ENCODE measurements around the gene MYLK4. TPM values are rescaled to one million over a fixed set of nuclear protein-coding genes. Genes with fewer than 3 reads are reported as not detected.

The MYLK4 gene
- total RNA-seq, 1 donor: 0.43 TPM

- H3K4me3 ChIP-seq (ENCODE audit: low read depth, low read length): no peak overlapping the region
- no peak for TF ChIP-seq CTCF (IDR thresholded peaks at IDR 0.05; ENCODE audit: insufficient read depth, low read depth, low read length)
- DNase-seq (ENCODE audit: low read depth): no peak
These were observed 18.1 kb downstream of the MYLK4 start for GRCh38 chr6:2732503-2733089.

GRCh38 chr6:2731281-2731909 lies 19.3 kb downstream of the MYLK4 start:
- no peak overlapping the region for H3K4me3 ChIP-seq (ENCODE audit: low read depth, low read length)
- no peak for DNase-seq (ENCODE audit: low read depth)
- TF ChIP-seq CTCF (IDR thresholded peaks at IDR 0.05; ENCODE audit: insufficient read depth, low read depth, low read length): no peak

GRCh38 chr6:2730353-2731107 lies 20.2 kb downstream of the MYLK4 start:
- no peak for TF ChIP-seq CTCF (IDR thresholded peaks at IDR 0.05; ENCODE audit: insufficient read depth, low read depth, low read length)
- DNase-seq (ENCODE audit: low read depth): no peak
- H3K4me3 ChIP-seq (ENCODE audit: low read depth, low read length): no peak overlapping the region

- H3K4me3 ChIP-seq (ENCODE audit: low read depth, low read length): no peak overlapping the region
- no peak for TF ChIP-seq CTCF (IDR thresholded peaks at IDR 0.05; ENCODE audit: insufficient read depth, low read depth, low read length)
- DNase-seq (ENCODE audit: low read depth): no peak
These were observed 20.8 kb downstream of the MYLK4 start for GRCh38 chr6:2729921-2730320.

- no peak overlapping the region for H3K4me3 ChIP-seq (ENCODE audit: low read depth, low read length)
- TF ChIP-seq CTCF (IDR thresholded peaks at IDR 0.05; ENCODE audit: insufficient read depth, low read depth, low read length): no peak
- peak; percentile 65 for DNase-seq (ENCODE audit: low read depth)
These were observed 24.6 kb downstream of the MYLK4 start for GRCh38 chr6:2725999-2726567.

- DNase-seq (ENCODE audit: low read depth): no peak
- TF ChIP-seq CTCF (IDR thresholded peaks at IDR 0.05; ENCODE audit: insufficient read depth, low read depth, low read length): no peak
- H3K4me3 ChIP-seq (ENCODE audit: low read depth, low read length): no peak overlapping the region
These were observed 25.2 kb downstream of the MYLK4 start for GRCh38 chr6:2725364-2725988.
